ENCODE measurements around the gene SNX32. TPM values are rescaled to one million over a fixed set of nuclear protein-coding genes. Genes with fewer than 3 reads are reported as not detected.

SNX32 gene
- total and polyA plus RNA-seq, 2 of the 13 experiments (the other 11 are each of a cell fraction or from before 2014, with no cell fraction given): 0.09 to 0.34 TPM

- H3K36me3 ChIP-seq (replicated peaks in 1 of 2; ENCODE audit: control insufficient read depth in 1 of 2, insufficient read depth in 2 of 2, low read length in 2 of 2): no peaks in the 10 kb centered on the region
- WGBS (ENCODE audit: low lambda C conversion rate): 19% methylated on average over 8 of the region's 8 CpGs
- ChIA-PET POLR2A (interaction anchor here (0.6 to 1.6 kb wide), 5 partner anchors 9 to 83 kb away, joined by 3 to 6 read pairs (median 4); partner anchors contain the start of gene CFL1), CTCF (ENCODE audit: low intra/inter-chr PET ratio, low total read pairs) (no interaction called here)
- intact Hi-C loops (cut with micrococcal nuclease; ENCODE audit: unreplicated experiment): no loop called here
- H3K4me1 ChIP-seq (ENCODE audit: insufficient read depth, low read length): peaks cover 14% of the 10 kb centered on the region
- in situ Hi-C loops (cut with HindIII; ENCODE audit: extremely low pct_ligation_motif_present, low pct_unique_long_range_greater_than_20kb): no loop called here
- BruUV-seq (replicated peaks): no TSS peak
- H3K27me3 ChIP-seq (ENCODE audit: control insufficient read depth in 1 of 2, insufficient read depth in 2 of 2, low read length in 2 of 2): peaks cover 0 to 9% of the 10 kb centered on the region in 2 experiments; a peak in 1 of 5 replicates
- no peak for FAIRE-seq
- TF ChIP-seq CEBPG (CRISPR knock-in tag; IDR thresholded peaks at IDR 0.05): peak; percentile 47; the same call in 1 of the 2 replicates
- TF ChIP-seq CEBPB (IDR thresholded peaks at IDR 0.05; ENCODE audit: borderline replicate concordance, low read depth, low read length): peak; percentile 54; the same call in 1 of the 2 replicates
- no peak for TF ChIP-seq SNAPC2 (CRISPR knock-in tag; IDR thresholded peaks at IDR 0.05)
- TF ChIP-seq STAG1 (CRISPR knock-in tag; IDR thresholded peaks at IDR 0.05): no peak
- no peak for TF ChIP-seq HES4 (CRISPR knock-in tag; IDR thresholded peaks at IDR 0.05; ENCODE audit: borderline replicate concordance)
- no peak for TF ChIP-seq TRAFD1 (CRISPR knock-in tag; IDR thresholded peaks at IDR 0.05; ENCODE audit: borderline replicate concordance)
- no peaks in the 10 kb centered on the region for H4K20me1 ChIP-seq (ENCODE audit: insufficient read depth, low read length)
- H3K4me2 ChIP-seq (ENCODE audit: low read depth, low read length): peak overlapping the region; percentile 12; the same call in 1 of the 2 replicates
- H3K27ac ChIP-seq (ENCODE audit: extremely low read length, insufficient read depth, low read length): no peak overlapping the region
- H3K9ac ChIP-seq (ENCODE audit: insufficient read depth, low read depth, low read length): no peak overlapping the region
- no peaks in the 10 kb centered on the region for H3K9me3 ChIP-seq (ENCODE audit: low read length)
- no peaks in the 10 kb centered on the region for H3K79me2 ChIP-seq (ENCODE audit: insufficient read depth, low read length)
- peak; percentile 84 for ATAC-seq
- H3K4me3 ChIP-seq (replicated peaks in 1 of 3; ENCODE audit: insufficient read depth in 1 of 3, low read depth in 2 of 3, low read length in 3 of 3): no peak overlapping the region
- no peak for DNase-seq (ENCODE audit: low spot score)
- no peak overlapping the region for H2AFZ ChIP-seq (ENCODE audit: low read length)
These were observed 6.6 kb upstream of the SNX32 start for GRCh38 chr11:65826984-65827735.
